Smooth muscle cell (in vitro differentiated cells): Measurements from ENCODE around the gene SASS6. TPM values are rescaled to one million over a fixed set of nuclear protein-coding genes. Genes with fewer than 3 reads are reported as not detected.

Source experiments
- DNase-seq: peaks from one replicate; lab custom pipeline; 2025; ENCODE audit not compliant: unreplicated experiment; lab: John Stamatoyannopoulos, UW
- H2AFZ ChIP-seq: fragments of 200-600 bp; sonication (generic); 2 replicates; pipeline ENCODE4 v1.6.0; 2016; ENCODE audit warnings: antibody characterized with exemption, low read depth, mild to moderate bottlenecking
- H3F3A ChIP-seq: fragments of 200-600 bp; sonication (generic); 2 replicates; pipeline ENCODE4 v1.6.0; 2017; ENCODE audit warnings: antibody characterized with exemption, low read depth
- H3K27ac ChIP-seq: fragments of 200-600 bp; sonication (generic); 2 replicates; pipeline ENCODE4 v1.5.1; 2016; ENCODE audit warnings: low read depth, mild to moderate bottlenecking
- H3K27me3 ChIP-seq: fragments of 200-600 bp; sonication (generic); 2 replicates; pipeline ENCODE4 v1.6.1; 2016; ENCODE audit warnings: low read depth, mild to moderate bottlenecking
- H3K36me3 ChIP-seq: fragments of 200-600 bp; sonication (generic); 2 replicates; pipeline ENCODE4 v1.5.1; 2016; ENCODE audit warnings: low read depth
- H3K4me1 ChIP-seq: fragments of 200-600 bp; sonication (generic); 2 replicates; pipeline ENCODE4 v1.5.1; 2016; ENCODE audit warnings: low read depth
- H3K4me2 ChIP-seq: fragments of 200-600 bp; sonication (generic); 2 replicates; pipeline ENCODE4 v1.6.0; 2016; ENCODE audit warnings: mild to moderate bottlenecking
- H3K4me3 ChIP-seq: fragments of 200-600 bp; sonication (generic); 2 replicates; pipeline ENCODE4 v1.5.1; 2016; ENCODE audit warnings: mild to moderate bottlenecking
- H3K79me2 ChIP-seq: fragments of 200-600 bp; sonication (generic); 2 replicates; pipeline ENCODE4 v1.6.0; 2016; ENCODE audit warnings: low read depth, mild to moderate bottlenecking
- H3K9ac ChIP-seq: fragments of 200-600 bp; sonication (generic); 2 replicates; pipeline ENCODE4 v1.6.0; 2016; ENCODE audit warnings: low read depth
- H3K9me3 ChIP-seq: fragments of 200-600 bp; sonication (generic); replicated peaks from 2 replicates; pipeline ENCODE4 v1.5.1; 2016; ENCODE audit warnings: low read depth
- H4K20me1 ChIP-seq: fragments of 200-600 bp; sonication (generic); 2 replicates; pipeline ENCODE4 v1.6.0; 2016; ENCODE audit warnings: low read depth
- WGBS: methylation state at CpG from one replicate; pipeline ENCODE4 v1.1.7; 2016; ENCODE audit warnings: low lambda C conversion rate; 5-methylcytosine and 5-hydroxymethylcytosine counted together
- polyA plus RNA-seq: library from polyadenylated mRNA; unstranded; fragments of >200 nt; fragmentation: Nextera tagmentation; extraction: Ambion mirVana; gene quantifications from 2 replicates; pipeline ENCODE4 v1.2.1, GENCODE V29; 2016
- total RNA-seq: library from RNA; depleted of rRNA; stranded (reverse); fragments of >200 nt; gene quantifications from 2 replicates; pipeline ENCODE4 v1.2.3, GENCODE V29; 2014
- TF ChIP-seq, protein P1 (sequence below): fragments of 200-600 bp; sonication (generic); IDR thresholded peaks from 2 replicates; pipeline ENCODE4 v1.5.1; 2017; ENCODE audit warnings: borderline replicate concordance, mild to moderate bottlenecking, antibody characterized with exemption; ENCODE audit not compliant: insufficient read depth, poor library complexity, severe bottlenecking

SASS6 gene
- total and polyA plus RNA-seq, 2 experiments from 2014 or later, result 1.9 to 6.0 TPM

GRCh38 chr1:100168051-100168450 is 35.3 kb upstream of the SASS6 start:
- no peak overlapping the region for H2AFZ ChIP-seq
- no peak overlapping the region for H3K4me2 ChIP-seq
- WGBS, result 97% methylated on average over 2 of the region's 2 CpGs
- TF ChIP-seq, protein P1, sequence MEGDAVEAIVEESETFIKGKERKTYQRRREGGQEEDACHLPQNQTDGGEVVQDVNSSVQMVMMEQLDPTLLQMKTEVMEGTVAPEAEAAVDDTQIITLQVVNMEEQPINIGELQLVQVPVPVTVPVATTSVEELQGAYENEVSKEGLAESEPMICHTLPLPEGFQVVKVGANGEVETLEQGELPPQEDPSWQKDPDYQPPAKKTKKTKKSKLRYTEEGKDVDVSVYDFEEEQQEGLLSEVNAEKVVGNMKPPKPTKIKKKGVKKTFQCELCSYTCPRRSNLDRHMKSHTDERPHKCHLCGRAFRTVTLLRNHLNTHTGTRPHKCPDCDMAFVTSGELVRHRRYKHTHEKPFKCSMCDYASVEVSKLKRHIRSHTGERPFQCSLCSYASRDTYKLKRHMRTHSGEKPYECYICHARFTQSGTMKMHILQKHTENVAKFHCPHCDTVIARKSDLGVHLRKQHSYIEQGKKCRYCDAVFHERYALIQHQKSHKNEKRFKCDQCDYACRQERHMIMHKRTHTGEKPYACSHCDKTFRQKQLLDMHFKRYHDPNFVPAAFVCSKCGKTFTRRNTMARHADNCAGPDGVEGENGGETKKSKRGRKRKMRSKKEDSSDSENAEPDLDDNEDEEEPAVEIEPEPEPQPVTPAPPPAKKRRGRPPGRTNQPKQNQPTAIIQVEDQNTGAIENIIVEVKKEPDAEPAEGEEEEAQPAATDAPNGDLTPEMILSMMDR, result no peak
- no peak overlapping the region for H3K27ac ChIP-seq
- no peaks in the 10 kb centered on the region for H3K27me3 ChIP-seq
- H3K79me2 ChIP-seq, result no peaks in the 10 kb centered on the region
- no peak for DNase-seq
- H4K20me1 ChIP-seq, result no peaks in the 10 kb centered on the region
- H3K9me3 ChIP-seq, result no peaks in the 10 kb centered on the region
- no peak overlapping the region for H3K9ac ChIP-seq
- H3K36me3 ChIP-seq, result no peaks in the 10 kb centered on the region
- peaks cover 4% of the 10 kb centered on the region for H3K4me1 ChIP-seq
- no peak overlapping the region for H3K4me3 ChIP-seq
- no peaks in the 10 kb centered on the region for H3F3A ChIP-seq

- no peaks in the 10 kb centered on the region for H3K9me3 ChIP-seq
- H3F3A ChIP-seq, result no peaks in the 10 kb centered on the region
These were observed 32.0 kb upstream of the SASS6 start for GRCh38 chr1:100164702-100165101.

DNA sequence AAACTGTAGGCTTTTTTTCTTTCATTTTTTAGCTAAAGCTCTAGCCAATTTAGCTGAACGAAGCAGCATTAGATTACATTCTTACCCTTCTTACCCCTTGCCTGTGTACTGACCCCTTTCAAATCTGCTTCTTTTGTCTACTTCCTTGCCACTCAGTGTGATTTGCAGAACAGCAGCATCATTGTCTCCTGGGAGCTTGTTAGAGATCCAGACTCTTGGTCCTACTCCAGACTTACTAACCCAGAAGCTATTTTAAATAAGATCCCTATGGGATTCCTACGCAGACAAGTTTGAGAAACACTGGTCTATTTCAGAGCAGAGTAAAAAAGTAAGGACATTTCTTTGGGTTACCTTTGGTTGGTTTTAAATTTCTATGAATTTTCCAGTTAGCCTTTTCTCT is 31.5 kb upstream of the SASS6 start:
- no peak overlapping the region for H3K27ac ChIP-seq
- H3K9ac ChIP-seq, result no peak overlapping the region
- no peak overlapping the region for H3K4me2 ChIP-seq
- H2AFZ ChIP-seq, result no peak overlapping the region
- H4K20me1 ChIP-seq, result no peaks in the 10 kb centered on the region
- no peaks in the 10 kb centered on the region for H3K27me3 ChIP-seq
- no peaks in the 10 kb centered on the region for H3F3A ChIP-seq
- H3K36me3 ChIP-seq, result no peaks in the 10 kb centered on the region
- H3K4me3 ChIP-seq, result no peak overlapping the region
- WGBS, result 86% methylated on average over 2 of the region's 2 CpGs
- TF ChIP-seq, protein P1, result no peak
- no peaks in the 10 kb centered on the region for H3K9me3 ChIP-seq
- H3K4me1 ChIP-seq, result peaks cover 4% of the 10 kb centered on the region
- no peaks in the 10 kb centered on the region for H3K79me2 ChIP-seq
- no peak for DNase-seq

More at GRCh38 chr1:100164702-100165101, 32.0 kb upstream of the SASS6 start:
- Histone ChIP-seq H3K27ac (no peak overlapping the region), H4K20me1 (no peaks in the 10 kb centered on the region), H3K4me3 (no peak overlapping the region), H3K4me2 (no peak overlapping the region), H3K27me3 (no peaks in the 10 kb centered on the region), H3K36me3 (no peaks in the 10 kb centered on the region), H3K79me2 (no peaks in the 10 kb centered on the region), H3K9ac (no peak overlapping the region), H3K4me1 (peaks cover 4% of the 10 kb centered on the region), H2AFZ (no peak overlapping the region)
- WGBS, result 86% methylated on average over 5 of the region's 5 CpGs
- DNase-seq, result no peak
- TF ChIP-seq, protein P1, result no peak

- no peak overlapping the region for H2AFZ ChIP-seq
- no peak overlapping the region for H3K27ac ChIP-seq
- no peak for DNase-seq
- H3K27me3 ChIP-seq, result no peaks in the 10 kb centered on the region
- no peak overlapping the region for H3K4me2 ChIP-seq
- no peaks in the 10 kb centered on the region for H4K20me1 ChIP-seq
- no peak overlapping the region for H3K9ac ChIP-seq
- TF ChIP-seq, protein P1, result no peak
- H3K79me2 ChIP-seq, result no peaks in the 10 kb centered on the region
- no peaks in the 10 kb centered on the region for H3K9me3 ChIP-seq
- H3K4me3 ChIP-seq, result no peak overlapping the region
- H3F3A ChIP-seq, result no peaks in the 10 kb centered on the region
- peaks cover 4% of the 10 kb centered on the region for H3K4me1 ChIP-seq
- H3K36me3 ChIP-seq, result no peaks in the 10 kb centered on the region
These were observed 30.2 kb upstream of the SASS6 start for GRCh38 chr1:100162881-100163280.
